Thyroid gland (tissue), 4 donors: Measurements from ENCODE around the gene RUFY3.
A peak's percentile ranks its signal among the peaks of the same experiment; 100 is the strongest.
"Not testable (repeated sequence)": the region's sequence is repeated elsewhere in the genome, so short reads cannot be mapped to it uniquely, and the experiment has no call there.

Experiments used
- POLR2A ChIP-seq, 2 donors: fragments of 450-650 bp; IDR thresholded peaks; one replicate each; pipeline ENCODE4 v1.6.1; 2017; ENCODE audit warnings: antibody characterized with exemption in 2 of 2, mild to moderate bottlenecking in 2 of 2, moderate library complexity in 1 of 2
- TF ChIP-seq, protein P1 (sequence below), 6 experiments: fragments of 200-600 bp in 3 of 6; fragments of 450-650 bp in 3 of 6; sonication (generic) in 3 of 6; IDR thresholded peaks; one replicate each; pipeline ENCODE4 v1.5.1; 2016 to 2019; ENCODE audit warnings: antibody characterized with exemption in 6 of 6, mild to moderate bottlenecking in 2 of 6, inconsistent platforms in 1 of 6, moderate library complexity in 1 of 6

DNA sequence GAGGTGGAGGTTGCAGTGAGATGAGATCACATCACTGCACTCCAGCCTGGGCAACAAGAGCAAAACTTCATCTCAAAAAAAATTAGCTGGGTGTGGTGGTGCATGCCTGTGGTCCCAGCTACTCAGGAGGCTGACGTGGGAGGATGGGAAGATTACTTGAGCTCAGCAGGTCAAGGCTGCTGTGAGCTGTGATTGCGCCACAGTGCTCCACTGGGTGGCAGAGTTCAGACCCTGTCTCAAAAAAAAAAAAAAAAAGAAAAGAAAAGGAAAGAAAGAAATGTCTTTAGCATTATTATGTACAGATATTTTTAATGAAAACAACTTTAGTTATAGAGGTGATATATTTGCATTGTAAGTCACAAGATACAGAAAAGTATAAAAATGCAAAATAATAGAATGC lies 14.2 kb downstream of the RUFY3 start:
- not testable (repeated sequence) for TF ChIP-seq POLR2A (IDR thresholded peaks at IDR 0.05)
- TF ChIP-seq, protein P1, sequence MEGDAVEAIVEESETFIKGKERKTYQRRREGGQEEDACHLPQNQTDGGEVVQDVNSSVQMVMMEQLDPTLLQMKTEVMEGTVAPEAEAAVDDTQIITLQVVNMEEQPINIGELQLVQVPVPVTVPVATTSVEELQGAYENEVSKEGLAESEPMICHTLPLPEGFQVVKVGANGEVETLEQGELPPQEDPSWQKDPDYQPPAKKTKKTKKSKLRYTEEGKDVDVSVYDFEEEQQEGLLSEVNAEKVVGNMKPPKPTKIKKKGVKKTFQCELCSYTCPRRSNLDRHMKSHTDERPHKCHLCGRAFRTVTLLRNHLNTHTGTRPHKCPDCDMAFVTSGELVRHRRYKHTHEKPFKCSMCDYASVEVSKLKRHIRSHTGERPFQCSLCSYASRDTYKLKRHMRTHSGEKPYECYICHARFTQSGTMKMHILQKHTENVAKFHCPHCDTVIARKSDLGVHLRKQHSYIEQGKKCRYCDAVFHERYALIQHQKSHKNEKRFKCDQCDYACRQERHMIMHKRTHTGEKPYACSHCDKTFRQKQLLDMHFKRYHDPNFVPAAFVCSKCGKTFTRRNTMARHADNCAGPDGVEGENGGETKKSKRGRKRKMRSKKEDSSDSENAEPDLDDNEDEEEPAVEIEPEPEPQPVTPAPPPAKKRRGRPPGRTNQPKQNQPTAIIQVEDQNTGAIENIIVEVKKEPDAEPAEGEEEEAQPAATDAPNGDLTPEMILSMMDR (IDR thresholded peaks at IDR 0.05): peak in 2 of 6 experiments; percentile 22 to 31
